HG02798 (cell line): ENCODE results near the gene SLC23A2.
A peak's percentile ranks its signal among the peaks of the same experiment; 100 is the strongest.

Source experiments
- ATAC-seq: cut with Tn5 transposase; IDR thresholded peaks from one replicate; pipeline ENCODE4 v1.9.1; 2021; ENCODE audit warnings: mild to moderate bottlenecking; ENCODE audit not compliant: unreplicated experiment, poor library complexity

Gene SLC23A2

DNA sequence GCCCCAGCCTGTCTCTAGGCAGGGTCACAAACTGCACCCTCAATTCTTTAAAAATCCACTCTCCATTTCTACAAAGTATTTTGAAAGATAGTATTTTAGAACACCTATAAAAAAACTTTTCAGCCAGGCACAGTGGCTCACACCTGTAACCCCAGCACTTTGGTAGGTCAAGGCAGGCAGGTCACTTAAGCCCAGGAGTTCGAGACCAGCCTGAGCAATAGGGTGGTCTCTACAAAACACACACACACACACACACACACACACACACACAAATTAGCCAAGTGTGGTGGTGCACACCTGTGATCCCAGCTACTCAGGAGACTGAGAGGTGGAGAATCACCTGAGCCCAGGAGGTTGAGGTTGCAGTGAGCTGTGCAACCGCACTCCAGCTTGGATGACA, 30.2 kb downstream of the SLC23A2 start:
- ATAC-seq = no peak

DNA sequence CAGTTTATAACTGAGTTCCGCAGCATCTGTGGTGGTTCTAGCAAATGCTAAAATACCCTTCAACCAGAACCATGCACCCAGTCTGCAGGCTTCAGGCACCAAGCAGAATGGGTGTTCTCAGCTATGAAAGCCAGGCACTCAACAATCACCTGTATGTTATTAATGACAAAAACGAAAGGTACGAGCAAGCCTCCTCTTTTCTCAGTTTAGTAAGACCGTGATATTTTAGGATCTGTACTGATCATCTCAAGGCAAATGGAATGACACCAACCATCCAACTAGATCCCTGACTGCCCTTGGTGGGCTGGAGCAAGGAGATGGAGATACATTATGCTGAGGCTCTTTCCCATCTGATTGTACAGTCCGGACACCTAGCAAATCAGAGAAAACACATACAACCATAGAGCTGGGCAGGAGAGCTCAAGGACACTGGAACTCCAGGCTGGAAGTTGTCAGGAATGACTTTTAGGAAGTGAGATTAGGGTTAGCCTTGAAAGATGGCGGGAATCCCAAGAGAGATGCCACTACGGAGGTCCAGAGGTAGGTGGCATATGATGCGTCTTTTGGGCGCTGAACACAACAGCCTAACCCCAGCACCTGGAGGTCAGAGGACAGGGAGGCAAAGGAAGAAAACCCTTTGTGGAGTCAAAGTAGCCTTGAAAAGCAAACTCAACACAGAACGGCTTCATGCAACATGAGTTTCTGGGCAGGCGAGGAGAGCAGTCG, 33.4 kb downstream of the SLC23A2 start:
- no peak for ATAC-seq

DNA sequence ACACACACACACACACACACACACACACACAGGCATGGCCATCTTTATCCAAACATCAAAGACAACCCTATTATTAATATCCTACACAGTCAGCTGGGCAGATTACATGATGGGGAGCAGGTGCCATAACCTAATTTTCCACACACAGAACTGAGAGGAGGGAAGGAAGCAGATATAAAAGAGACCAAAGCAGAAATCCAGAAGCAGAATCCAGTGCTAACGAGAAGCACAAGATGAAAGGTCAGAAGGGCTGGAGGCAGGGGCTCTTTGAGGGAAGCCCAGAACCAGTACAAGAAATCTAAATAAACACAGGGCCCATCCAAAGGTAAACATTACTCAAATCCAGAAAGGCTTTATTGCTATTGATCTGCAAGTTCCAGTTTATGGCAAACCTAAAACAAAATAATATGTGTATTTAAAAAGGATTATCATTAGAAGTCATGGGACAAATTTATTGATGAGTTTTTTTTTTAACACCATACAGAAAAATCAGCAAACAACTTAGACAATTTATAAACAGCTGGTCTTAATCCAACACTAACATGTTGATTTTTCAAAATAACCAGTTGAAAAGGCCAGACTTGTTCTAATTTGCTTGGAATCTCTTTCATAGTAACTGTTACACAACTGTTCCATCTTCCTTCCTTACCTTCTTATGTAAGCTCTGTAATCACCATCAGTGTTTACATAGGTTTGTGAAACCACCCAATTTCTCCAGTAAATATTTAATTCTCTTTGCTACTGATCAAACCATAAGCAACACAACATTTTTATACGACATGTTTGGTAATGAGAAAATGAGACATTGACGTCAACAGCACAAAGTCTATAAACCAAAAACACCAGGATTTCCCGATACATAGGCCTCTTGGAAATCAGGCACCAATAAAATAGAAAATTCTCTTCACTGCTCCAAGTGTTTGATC, 34.2 kb downstream of the SLC23A2 start:
- ATAC-seq = no peak

DNA sequence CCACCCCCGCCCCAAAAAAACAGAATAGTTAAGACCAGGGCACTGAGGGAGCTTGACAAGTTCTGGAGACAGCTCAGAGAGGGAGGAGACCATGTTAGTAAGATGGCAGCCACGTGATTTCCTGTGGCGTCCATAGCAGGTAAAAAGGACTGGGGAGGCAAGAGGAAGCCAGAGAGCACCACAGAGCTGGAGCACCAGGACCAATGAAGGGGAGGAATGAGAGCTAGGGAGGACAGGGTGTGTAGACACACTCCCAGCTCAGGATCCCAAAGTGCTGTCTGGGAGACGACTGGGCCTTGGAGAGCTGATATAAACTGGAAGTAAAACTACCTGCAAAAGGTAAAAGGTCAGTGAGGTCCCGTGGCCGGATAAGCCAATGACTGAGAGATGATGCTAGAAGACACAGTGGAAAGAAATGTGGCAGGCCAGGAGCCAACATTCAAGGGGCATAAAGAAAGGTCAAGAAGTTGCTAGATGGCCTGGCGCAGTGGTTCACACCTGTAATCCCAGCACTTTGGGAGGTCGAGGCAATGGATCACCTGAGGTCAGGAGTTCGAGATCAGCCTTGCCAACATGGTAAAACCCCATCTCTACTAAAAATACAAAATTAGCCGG, 39.0 kb downstream of the SLC23A2 start:
- no peak for ATAC-seq

DNA sequence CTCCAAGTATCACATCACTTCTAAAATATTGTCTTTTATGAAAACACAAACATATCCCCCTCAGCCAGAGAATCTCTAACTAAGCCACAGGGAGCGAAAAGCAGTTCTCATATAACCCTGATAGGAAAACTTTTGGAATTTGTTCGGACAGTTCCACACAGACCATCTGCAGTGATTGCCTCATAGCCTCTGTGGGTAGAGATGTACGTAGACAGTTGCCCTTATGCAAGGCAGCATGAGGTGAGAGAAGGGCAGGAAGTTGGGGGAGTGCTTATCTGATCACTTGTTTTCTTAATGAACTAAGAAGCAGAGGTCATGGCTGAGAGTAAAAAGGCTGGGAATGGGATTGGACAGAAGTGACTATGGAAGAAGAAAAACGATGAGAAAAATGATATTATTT, 39.6 kb downstream of the SLC23A2 start:
- ATAC-seq = no peak

DNA sequence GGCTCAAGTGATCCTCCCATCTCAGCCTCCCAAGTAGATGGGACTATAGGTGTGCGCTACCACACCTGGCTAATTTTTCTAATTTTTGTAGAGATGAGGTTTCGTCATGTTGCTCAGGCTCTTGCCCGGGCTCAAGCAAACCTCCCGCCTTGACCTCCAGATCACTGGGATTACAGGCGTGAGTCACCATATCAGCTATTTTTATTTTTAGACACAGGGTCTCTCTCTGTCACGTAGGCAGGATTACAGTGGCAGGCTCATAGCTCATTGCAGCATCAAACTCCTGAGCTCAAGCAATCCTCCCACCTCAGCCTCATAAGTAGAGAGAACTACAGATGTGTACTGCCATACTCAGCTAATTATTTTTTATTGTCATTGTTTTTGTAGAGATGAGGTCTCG, 41.7 kb downstream of the SLC23A2 start:
- ATAC-seq = no peak

DNA sequence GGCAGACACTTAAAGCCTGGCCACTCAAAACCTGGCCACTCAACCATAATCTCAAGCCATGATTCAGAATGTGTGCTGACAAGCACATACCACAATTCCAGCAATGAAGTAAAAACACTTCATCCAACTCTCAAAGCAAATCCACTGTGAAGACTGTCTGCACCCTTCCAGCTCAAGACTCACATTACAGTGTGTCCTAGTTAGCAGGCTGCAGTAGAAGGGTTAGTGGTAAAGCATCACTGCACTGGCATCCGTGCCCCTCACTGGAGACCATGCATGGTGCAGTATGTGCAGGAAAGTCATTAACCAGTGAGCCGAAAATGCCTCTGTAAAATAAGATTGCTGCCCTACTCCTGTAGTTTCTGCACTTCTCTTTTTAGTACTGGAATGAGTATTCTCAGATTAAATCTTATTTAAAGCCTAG, 43.4 kb downstream of the SLC23A2 start:
- ATAC-seq = no peak

DNA sequence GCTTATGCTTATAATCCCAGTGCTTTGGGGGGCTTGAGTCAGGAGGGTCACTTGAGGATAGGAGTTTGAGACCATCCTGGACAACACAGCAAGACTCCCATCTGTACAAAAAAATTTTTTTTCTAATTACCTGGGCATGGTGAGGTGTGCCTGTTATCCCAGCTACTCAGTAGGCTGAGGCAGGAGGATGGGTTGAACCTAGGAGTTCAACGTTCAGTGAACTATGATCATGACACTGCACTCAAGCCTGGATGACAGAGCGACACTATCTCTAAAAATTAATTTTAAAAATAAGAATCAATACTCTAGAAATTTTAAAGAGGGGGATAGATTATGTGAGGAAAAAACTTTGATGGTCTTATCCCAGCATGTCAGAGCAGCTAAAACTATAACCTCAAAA, 44.1 kb downstream of the SLC23A2 start:
- no peak for ATAC-seq

DNA sequence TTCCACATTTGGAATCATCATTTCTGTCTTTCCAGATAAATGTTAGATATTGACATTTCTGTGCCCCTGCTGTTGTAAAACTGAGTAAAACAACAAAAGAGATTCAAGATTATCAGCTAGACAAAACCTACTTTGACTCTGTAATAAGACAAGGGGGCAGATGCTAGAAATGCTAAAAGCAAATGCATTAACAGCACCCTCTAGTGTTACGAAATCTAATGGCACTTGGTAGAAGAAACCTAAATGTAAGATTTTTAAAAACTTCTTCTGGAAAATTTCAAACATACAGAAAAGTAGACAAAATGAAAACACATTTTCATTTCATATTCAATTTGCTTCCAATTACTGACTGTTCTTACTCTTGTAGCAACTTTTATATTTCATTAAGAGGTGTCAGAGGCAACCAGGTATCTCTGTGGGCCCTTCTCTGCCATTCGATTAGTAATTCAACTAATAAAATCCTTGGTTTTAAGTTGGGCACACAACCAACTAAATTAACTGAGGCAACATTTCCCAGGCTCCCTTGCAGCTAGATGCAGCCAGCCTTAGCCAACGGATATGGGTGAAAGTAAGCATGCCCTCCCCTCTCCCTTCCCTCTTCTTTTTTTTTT, 45.0 kb downstream of the SLC23A2 start:
- ATAC-seq = no peak

DNA sequence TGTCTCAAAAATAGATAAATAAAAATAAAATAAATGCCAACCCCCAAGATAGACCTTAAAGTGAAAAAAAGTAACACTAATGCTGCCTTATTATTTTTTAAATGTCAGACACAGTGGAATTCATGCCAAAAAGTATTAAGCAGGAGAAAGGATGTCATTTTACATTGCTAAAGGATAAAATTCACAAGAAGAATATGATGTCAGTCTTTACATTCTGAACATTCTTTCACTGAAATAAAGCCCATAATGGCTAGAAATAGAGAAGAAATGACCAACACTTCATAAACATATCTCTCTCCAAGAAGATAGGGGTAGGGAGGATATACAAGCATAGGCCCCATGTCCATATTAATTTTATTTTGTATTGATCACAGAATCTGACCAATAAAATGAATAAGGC, 47.4 kb downstream of the SLC23A2 start:
- no peak for ATAC-seq

DNA sequence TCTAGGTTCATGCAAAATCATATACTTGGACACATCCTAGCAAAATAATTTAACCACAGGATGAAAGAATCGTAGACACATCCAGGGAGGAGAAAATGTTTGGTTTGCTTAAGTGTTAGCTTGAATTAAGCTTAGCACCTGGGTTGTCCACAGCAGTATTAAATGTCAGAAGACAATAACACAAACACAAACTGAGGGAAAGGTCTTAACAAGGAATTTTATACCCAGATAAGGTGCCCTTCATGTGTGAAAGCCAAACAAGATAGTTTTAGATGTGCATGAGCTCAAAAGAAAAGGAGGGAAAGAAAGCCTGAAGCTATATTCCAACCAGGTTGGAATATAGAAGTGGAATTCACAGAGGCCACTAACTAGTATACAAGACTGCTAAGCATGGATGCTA, 49.1 kb downstream of the SLC23A2 start:
- ATAC-seq = no peak

DNA sequence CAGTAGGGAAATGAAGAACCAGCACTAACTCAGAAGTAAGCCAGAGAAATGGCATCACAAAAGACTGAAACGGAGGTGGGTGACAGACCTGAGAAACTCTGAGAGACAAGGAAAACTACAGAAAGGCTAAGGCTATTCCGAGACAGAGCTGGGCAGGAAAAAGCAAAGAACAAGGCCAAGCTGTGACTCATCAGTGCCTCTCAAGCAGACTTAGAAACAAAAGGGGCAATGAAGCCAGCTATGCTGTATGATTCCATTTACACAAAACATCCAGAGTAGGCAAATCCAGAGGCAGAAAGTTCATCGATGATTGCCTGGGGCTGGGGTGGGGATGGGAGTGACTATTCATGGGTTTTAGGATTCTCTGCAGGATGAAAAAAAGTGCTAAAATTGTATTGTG, 50.0 kb downstream of the SLC23A2 start:
- no peak for ATAC-seq

DNA sequence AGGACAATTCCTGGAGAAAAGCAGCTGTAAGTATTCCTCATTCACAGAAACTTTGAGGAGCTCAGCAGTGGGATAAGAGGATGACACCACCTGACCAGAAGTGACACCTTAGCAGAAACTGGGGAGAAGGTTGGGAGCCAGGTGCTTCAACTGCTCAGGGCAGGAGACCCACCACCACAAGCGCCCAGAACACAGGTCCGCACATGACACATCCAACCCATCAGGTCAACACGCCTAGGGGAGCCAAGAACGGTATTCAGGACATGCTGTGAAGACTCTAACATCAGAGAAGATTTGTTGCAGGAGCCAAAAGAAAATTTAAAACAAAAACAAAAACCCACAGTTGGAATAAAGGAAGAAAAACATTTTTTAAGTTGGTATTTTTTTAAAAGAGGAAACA, 50.5 kb downstream of the SLC23A2 start:
- ATAC-seq = no peak

DNA sequence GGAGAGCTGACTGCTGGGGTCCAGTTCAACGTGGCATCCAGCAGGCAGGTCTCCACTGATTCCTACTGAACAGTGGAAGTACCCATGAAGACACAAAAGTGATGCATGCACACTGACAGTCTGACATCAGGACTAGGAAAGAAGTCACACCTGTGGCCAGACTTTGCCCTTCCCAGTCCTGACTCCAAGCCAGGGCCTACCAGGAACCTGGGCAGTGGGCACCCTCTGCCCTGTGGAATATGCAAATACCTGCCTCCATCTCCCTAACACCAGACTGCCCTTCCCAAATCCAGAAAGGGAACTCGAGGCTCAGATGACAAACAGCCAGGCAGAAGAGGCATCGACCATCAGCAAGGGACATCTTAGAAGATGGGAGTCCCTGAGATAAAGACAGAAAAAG, 50.9 kb downstream of the SLC23A2 start:
- ATAC-seq = no peak

DNA sequence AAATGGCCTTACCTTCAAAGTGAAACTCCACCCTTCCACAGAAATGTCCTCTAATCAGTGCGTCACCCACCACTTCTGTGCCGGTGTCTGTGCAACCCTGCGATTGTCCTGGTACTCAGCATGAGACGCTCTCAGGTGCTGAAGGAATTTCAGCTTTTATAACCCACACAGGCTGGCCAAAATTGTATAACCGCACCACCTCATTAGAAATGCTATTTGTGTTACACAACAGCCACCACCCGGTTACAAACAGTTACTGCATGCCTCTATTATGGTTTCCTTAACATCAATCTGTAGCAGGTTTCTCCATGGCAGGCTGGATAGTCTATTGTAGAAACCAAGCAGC, 51.5 kb downstream of the SLC23A2 start:
- ATAC-seq = peak; percentile 68

DNA sequence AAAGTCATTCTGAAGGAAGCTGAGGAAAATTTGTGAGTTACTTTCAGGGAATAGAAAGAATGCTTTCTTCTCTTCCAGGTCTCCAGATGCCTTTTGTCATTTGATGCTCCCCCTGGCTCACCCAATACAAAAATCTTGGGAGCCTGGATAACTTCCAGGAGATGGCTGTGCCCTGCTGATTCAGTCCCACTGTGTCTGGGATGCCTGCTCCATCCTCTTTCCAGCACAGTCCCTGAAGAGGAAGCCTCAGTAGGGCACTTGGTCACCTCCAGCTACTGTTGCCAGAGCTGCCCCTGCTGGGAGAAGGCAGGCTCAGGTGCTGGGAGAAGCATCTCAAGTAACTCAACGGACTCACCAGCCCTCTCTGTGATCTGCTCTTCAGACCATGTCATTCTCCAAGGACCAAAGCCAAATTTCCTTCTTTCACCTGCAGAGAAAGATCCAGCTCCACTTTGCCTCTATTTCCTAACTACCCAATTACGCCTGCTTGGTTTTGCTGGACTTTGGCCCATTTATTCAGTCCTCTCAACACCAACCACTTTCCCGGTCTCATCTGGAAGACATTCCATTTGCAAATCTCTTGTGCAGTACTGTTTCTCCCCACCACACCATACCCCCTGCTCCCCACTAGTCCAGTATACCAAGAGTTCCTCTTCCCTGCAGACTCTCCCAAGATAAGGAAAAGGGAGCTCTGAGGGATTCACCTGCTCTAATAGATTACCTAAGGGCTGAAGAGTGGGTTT, 53.3 kb downstream of the SLC23A2 start:
- no peak for ATAC-seq

DNA sequence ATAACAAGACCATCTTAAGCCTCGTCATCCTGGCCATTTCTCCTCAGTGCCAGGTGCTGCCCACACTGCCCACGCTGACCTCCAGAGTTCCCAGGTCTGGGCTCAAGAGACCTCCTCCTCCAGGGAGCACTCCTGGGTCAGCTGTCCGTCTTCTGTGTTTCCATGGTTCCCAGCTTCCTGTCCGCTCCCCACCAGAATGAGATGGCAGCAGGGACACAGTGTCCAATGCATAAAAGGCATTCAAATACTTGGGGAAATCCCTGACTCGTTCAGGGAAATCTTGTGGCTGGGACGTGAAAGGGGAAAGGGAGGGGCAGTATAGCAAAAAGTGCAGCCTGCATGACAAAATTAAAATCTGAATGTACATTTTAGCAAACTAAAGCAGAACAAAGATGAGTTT, 54.3 kb downstream of the SLC23A2 start:
- ATAC-seq = no peak

DNA sequence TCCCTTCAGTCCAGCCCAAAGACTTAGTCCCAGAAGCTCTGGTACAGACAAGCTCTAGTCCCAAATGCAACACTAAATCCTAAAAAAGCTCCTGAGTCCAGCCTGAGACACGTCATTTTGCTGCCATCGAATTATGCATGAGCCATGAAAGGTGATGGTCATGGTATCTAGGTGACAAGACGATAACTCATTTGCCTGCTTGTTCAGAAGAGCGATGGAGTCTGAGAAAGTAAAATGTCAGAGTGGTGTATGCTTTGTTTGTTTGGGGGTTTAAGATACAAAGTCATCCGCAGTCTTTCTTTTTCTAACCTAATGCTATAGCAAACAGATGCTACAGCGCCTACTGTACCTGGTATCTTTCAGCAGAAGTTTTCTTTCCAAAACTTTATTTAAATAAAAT, 54.7 kb downstream of the SLC23A2 start:
- no peak for ATAC-seq

DNA sequence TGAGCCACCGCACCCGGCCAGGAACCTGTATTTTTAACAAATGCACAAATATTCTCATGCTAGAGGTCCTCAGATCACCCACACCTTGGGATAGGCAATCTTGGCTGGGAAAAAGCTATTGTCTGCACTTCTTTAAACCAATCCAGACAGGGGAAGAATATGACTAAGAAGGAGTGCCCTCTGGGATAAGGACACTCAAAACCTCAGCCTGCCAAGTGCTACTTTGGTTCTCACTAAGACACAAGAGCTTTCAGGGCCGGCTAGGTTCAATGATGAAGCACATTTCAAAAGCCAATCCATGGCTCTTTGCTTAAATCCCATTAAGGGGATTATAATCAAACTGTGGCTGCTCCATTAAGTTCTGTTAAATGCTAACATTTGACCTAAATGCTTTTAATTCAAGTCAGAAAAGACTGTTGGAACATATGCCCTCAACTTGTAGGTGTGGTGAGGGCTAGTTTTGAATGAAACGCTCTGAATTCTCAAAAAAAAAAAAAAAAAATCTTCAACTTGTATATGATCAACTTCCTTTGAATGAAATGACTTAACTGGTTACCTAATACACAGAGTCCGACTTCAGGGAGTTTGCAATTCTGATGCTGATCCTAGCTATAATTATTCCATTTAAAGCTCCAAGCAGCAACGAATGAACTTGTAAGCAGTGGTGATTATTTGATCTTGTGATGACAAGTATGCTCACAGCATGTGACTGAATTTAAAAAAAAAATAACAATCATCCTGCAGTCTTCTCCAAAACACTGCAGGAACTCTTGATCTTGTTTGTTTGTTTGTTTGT, 56.6 kb downstream of the SLC23A2 start:
- no peak for ATAC-seq
